Fibroblast of pulmonary artery (primary cell): ENCODE measurements around the gene PYGB.

ENCODE experiments used
- DNase-seq: peaks from one replicate; pipeline ENCODE4 v3.0.0-alpha.2; 2010; ENCODE audit warnings: low read depth
- H3K4me3 ChIP-seq: replicated peaks from 2 replicates; pipeline ENCODE4 v1.5.1; 2011; ENCODE audit warnings: low read depth, mild to moderate bottlenecking, control low read depth, low read length, moderate library complexity
- TF ChIP-seq, protein P1 (sequence below): IDR thresholded peaks from 2 replicates; pipeline ENCODE4 v1.5.1; 2011; ENCODE audit warnings: mild to moderate bottlenecking, control low read depth, low read length, inconsistent platforms; ENCODE audit errors: missing control alignments

PYGB gene

GRCh38 chr20:25225642-25226432, 22.0 kb upstream of the PYGB start:
- no peak overlapping the region for H3K4me3 ChIP-seq
- TF ChIP-seq, protein P1, sequence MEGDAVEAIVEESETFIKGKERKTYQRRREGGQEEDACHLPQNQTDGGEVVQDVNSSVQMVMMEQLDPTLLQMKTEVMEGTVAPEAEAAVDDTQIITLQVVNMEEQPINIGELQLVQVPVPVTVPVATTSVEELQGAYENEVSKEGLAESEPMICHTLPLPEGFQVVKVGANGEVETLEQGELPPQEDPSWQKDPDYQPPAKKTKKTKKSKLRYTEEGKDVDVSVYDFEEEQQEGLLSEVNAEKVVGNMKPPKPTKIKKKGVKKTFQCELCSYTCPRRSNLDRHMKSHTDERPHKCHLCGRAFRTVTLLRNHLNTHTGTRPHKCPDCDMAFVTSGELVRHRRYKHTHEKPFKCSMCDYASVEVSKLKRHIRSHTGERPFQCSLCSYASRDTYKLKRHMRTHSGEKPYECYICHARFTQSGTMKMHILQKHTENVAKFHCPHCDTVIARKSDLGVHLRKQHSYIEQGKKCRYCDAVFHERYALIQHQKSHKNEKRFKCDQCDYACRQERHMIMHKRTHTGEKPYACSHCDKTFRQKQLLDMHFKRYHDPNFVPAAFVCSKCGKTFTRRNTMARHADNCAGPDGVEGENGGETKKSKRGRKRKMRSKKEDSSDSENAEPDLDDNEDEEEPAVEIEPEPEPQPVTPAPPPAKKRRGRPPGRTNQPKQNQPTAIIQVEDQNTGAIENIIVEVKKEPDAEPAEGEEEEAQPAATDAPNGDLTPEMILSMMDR: no peak
- DNase-seq: no peak

- DNase-seq: no peak
These were observed 21.2 kb upstream of the PYGB start for GRCh38 chr20:25226433-25227316.

GRCh38 chr20:25227317-25227831, 20.5 kb upstream of the PYGB start:
- TF ChIP-seq, protein P1: no peak
- H3K4me3 ChIP-seq: no peak overlapping the region
- peak; percentile 83 for DNase-seq

More at GRCh38 chr20:25226433-25227316, 21.2 kb upstream of the PYGB start:
- no peak overlapping the region for H3K4me3 ChIP-seq
- TF ChIP-seq, protein P1: no peak

- TF ChIP-seq, protein P1: no peak
These were observed 18.3 kb upstream of the PYGB start for GRCh38 chr20:25229486-25230165.

GRCh38 chr20:25230166-25230831, 17.6 kb upstream of the PYGB start:
- H3K4me3 ChIP-seq: no peak overlapping the region
- TF ChIP-seq, protein P1: no peak
- DNase-seq: no peak

More at GRCh38 chr20:25229486-25230165, 18.3 kb upstream of the PYGB start:
- no peak overlapping the region for H3K4me3 ChIP-seq
- DNase-seq: no peak
